ENCODE measurements around the gene PDXP. TPM values are rescaled to one million over a fixed set of nuclear protein-coding genes. Genes with fewer than 3 reads are reported as not detected.
"Not testable (repeated sequence)": the region's sequence is repeated elsewhere in the genome, so short reads cannot be mapped to it uniquely, and the experiment has no call there.

The PDXP gene
- total RNA-seq = 100 to 1,000 TPM in 1 of 2 donors, 10 to 100 TPM in 1; 95.7 to 117 TPM
- 51.9 TPM for polyA plus RNA-seq (ENCODE audit: insufficient read depth, low read depth, low replicate concordance)
- long read RNA-seq, donor 1, transcript PDXP-201 (2 exons, 2,010 nt) = major isoform, 40 of 41 reads
- long read RNA-seq, donor 1, partial matches to known transcripts = 0 of 41 reads
- long read RNA-seq, donor 1, other reads (novel, unspliced or antisense) = 0 of 41 reads
- long read RNA-seq, donor 2, transcript PDXP-201 (2 exons, 2,010 nt) = major isoform, 30 of 31 reads
- long read RNA-seq, donor 2, partial matches to known transcripts = 0 of 31 reads
- long read RNA-seq, donor 2, other reads (novel, unspliced or antisense) = 0 of 31 reads

DNA sequence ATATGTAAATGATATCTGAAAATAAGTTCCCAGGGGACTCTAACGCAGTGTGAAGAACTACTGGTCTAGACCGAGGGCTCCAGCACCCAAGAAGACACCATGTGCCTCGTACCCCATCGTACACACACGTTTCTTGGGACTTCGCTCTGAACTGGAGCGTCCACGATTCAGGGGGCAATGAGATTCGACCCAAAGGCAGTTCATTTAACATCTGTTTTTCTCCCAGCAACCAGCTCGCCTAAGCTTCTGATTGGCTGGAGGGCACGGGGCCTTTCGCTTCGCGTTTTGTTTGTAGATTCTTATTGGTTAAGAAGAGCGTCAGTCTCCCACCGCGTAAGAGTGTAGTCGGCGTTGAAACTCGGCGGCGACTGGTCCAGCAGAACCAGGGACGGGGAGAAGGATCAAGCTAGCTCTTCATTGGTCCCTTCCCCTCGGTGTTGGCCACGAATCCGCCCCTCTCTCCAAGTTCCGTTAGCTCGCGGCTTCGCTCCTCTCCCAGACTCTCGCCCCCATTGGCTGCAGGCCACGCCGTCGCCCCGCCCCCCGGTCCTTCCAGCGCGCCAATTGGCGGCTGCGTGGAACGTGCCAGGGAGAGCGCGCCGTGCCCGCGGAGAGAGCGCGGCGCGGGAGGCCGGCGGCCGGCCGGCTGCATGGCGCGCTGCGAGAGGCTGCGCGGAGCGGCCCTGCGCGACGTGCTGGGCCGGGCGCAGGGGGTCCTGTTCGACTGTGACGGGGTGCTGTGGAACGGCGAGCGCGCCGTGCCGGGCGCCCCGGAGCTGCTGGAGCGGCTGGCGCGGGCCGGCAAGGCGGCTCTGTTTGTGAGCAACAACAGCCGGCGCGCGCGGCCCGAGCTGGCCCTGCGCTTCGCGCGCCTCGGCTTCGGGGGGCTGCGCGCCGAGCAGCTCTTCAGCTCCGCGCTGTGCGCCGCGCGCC is at the start of gene PDXP:
TSS of gene PDXP (plus strand) at position 591 of the 933 bp plus-strand sequence. CDS start at position 651, 60 bp downstream.
- H3K9me3 ChIP-seq = no peaks in the 10 kb centered on the region
- no peaks in the 10 kb centered on the region for H3K27me3 ChIP-seq
- no peaks in the 10 kb centered on the region for H3K36me3 ChIP-seq (ENCODE audit: low read depth, missing control alignments)
- peaks cover 32% of the 10 kb centered on the region for H3K4me1 ChIP-seq
- TF ChIP-seq CTCF (IDR thresholded peaks at IDR 0.05) (no peak), POLR2A (IDR thresholded peaks at IDR 0.05) (no peak)
- intact Hi-C loops (cut with DNase I; ENCODE audit: low total_unique reads) = no loop called here
- peak; percentile 99 for DNase-seq
- WGBS, 2 donors = 0 to 1% methylated on average over 23 to 93 of the region's 101 CpGs
- H3K4me3 ChIP-seq = peak within 1 kb of the TSS; percentile 67 to 69
- peak within 1 kb of the TSS; percentile 68 to 84 for H3K27ac ChIP-seq

DNA sequence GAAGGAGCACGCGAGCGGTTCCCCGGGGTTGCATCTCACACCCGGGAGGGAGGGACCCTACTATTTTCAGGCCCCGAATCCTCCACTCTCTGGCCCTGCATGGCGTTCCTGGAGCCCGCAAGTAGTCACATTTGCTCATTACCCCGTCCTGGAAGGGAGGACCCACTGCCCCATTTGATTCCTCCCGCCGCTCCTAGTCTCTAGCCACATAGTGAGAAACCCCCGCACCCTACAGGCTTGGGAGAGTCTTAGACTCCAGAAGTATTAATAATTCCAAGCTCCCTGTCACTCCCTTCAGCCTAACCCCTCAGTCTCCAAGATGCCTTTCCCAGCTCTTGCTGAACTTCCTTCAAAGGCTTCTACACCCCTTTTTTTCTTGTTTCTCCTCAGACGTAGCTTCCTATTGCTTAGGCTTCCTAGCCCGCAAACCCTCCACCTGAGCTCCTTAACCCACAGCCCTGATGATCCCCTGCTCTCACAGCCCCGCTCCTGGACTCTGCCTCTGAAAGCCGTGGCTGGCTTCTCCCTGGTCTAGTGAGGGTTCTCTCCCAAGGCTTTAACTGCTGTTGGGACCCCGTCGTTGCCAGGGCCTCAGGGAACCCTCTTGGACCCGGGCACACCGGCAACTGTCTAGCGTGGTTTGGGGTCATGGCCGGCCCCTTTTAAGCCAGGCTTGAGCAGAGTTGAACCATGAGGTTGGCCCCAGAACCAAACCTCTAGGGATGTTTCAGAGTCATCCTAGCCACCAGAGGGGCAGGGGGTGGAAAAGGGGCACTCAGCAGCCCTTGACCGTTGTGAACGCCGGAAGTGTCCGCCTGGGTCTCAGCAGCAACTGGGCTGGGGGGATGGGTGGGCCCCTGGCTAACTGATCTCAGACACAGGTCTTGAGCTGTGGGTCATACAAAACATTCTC is 49.0 kb upstream of the PDXP start:
- H3K27ac ChIP-seq = peak overlapping the region; percentile 94 to 96
- no peaks in the 10 kb centered on the region for H3K27me3 ChIP-seq
- peak; percentile 61 for DNase-seq
- peaks cover 51% of the 10 kb centered on the region for H3K4me1 ChIP-seq
- no peaks in the 10 kb centered on the region for H3K9me3 ChIP-seq
- 3 to 5% methylated on average over 12 to 26 of the region's 26 CpGs for WGBS, 2 donors
- TF ChIP-seq POLR2A (IDR thresholded peaks at IDR 0.05) (no peak), CTCF (IDR thresholded peaks at IDR 0.05) (no peak)
- no peaks in the 10 kb centered on the region for H3K36me3 ChIP-seq (ENCODE audit: low read depth, missing control alignments)
- peak overlapping the region; percentile 88 to 98 for H3K4me3 ChIP-seq
- intact Hi-C loops (cut with DNase I; ENCODE audit: low total_unique reads) = no loop called here

GRCh38 chr22:37610153-37610475 is 48.4 kb upstream of the PDXP start:
- H3K36me3 ChIP-seq (ENCODE audit: low read depth, missing control alignments); DNase-seq; intact Hi-C loops (cut with DNase I; ENCODE audit: low total_unique reads); H3K27me3 ChIP-seq; H3K9me3 ChIP-seq: not testable (repeated sequence)
- WGBS, 2 donors = 59 to 65% methylated on average over 3 of the region's 3 CpGs
- Histone ChIP-seq H3K27ac (peak overlapping the region; percentile 94 to 96), H3K4me1 (peaks cover 51% of the 10 kb centered on the region), H3K4me3 (peak overlapping the region; percentile 88 to 98)

- Histone ChIP-seq H3K27ac (peak overlapping the region; percentile 94 to 96), H3K27me3 (no peaks in the 10 kb centered on the region), H3K4me1 (peaks cover 51% of the 10 kb centered on the region), H3K36me3 (ENCODE audit: low read depth, missing control alignments) (no peaks in the 10 kb centered on the region), H3K9me3 (no peaks in the 10 kb centered on the region), H3K4me3 (peak overlapping the region in 1 of 2 donors; percentile 98)
- DNase-seq = peak; percentile 56
- intact Hi-C loops (cut with DNase I; ENCODE audit: low total_unique reads) = no loop called here
- 59 to 78% methylated on average over 15 of the region's 15 CpGs for WGBS, 2 donors
- TF ChIP-seq POLR2A (IDR thresholded peaks at IDR 0.05) = no peak
- no peak for TF ChIP-seq CTCF (IDR thresholded peaks at IDR 0.05)
These were observed 47.9 kb upstream of the PDXP start for GRCh38 chr22:37610480-37611129.
